ENCODE results near the gene ITSN1.

DNA sequence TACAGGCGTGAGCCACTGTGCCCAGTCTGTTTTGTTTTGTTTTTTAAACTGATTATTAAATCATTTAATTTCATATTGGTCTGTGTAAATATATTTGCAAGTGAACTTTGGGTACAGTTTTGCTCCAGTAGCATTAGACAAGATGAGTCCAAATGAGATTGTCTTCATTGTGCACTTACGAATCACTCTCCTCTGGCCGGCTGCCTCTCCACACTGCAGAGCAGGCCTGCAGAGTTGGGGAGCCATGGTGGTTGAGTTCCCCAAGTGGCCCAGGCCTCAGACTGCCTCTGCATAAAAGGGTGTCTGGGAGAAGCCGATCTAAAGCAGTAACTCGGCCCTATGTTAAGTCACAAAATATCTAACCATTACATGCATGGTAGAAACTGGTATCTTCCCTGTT, 198.5 kb downstream of the ITSN1 start:
- TF ChIP-seq POLR2AphosphoS5 (IDR thresholded peaks at IDR 0.05) (no peak), POLR2A (IDR thresholded peaks at IDR 0.05) (no peak), EP300 (IDR thresholded peaks at IDR 0.05) (no peak)
- TF ChIP-seq, protein P1, sequence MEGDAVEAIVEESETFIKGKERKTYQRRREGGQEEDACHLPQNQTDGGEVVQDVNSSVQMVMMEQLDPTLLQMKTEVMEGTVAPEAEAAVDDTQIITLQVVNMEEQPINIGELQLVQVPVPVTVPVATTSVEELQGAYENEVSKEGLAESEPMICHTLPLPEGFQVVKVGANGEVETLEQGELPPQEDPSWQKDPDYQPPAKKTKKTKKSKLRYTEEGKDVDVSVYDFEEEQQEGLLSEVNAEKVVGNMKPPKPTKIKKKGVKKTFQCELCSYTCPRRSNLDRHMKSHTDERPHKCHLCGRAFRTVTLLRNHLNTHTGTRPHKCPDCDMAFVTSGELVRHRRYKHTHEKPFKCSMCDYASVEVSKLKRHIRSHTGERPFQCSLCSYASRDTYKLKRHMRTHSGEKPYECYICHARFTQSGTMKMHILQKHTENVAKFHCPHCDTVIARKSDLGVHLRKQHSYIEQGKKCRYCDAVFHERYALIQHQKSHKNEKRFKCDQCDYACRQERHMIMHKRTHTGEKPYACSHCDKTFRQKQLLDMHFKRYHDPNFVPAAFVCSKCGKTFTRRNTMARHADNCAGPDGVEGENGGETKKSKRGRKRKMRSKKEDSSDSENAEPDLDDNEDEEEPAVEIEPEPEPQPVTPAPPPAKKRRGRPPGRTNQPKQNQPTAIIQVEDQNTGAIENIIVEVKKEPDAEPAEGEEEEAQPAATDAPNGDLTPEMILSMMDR (IDR thresholded peaks at IDR 0.05), result no peak
